Hindlimb muscle (tissue), 1 donor: Measurements from ENCODE around the gene RNF217. TPM values are rescaled to one million over a fixed set of nuclear protein-coding genes. Genes with fewer than 3 reads are reported as not detected.

ENCODE experiments used
- DNase-seq: peaks from one replicate; pipeline ENCODE4 v3.0.0-alpha.2; 2013
- polyA plus RNA-seq: library from polyadenylated mRNA; unstranded; fragments of 120-200 nt; gene quantifications from one replicate; pipeline ENCODE4 v1.2.1, GENCODE V29; 2013; ENCODE audit not compliant: insufficient read length

RNF217 gene
- polyA plus RNA-seq, 1 donor: 53.7 TPM

GRCh38 chr6:124990988-124991387 is 28.8 kb downstream of the RNF217 start:
- DNase-seq: no peak

GRCh38 chr6:124991764-124992295 is 29.6 kb downstream of the RNF217 start:
- DNase-seq: no peak

- no peak for DNase-seq
Observed at GRCh38 chr6:124993327-124993726, 31.1 kb downstream of the RNF217 start.

GRCh38 chr6:124994648-124995047 is 32.4 kb downstream of the RNF217 start:
- DNase-seq: no peak

GRCh38 chr6:124995131-124995530 is 32.9 kb downstream of the RNF217 start:
- DNase-seq: no peak

- no peak for DNase-seq
Observed at GRCh38 chr6:124995645-124996325, 33.5 kb downstream of the RNF217 start.

GRCh38 chr6:124996411-124996810 is 34.2 kb downstream of the RNF217 start:
- DNase-seq: no peak

- DNase-seq: no peak
Observed at GRCh38 chr6:124997196-124997875, 35.1 kb downstream of the RNF217 start.

- no peak for DNase-seq
Observed at GRCh38 chr6:124999105-124999764, 37.0 kb downstream of the RNF217 start.

- no peak for DNase-seq
Observed at GRCh38 chr6:125001684-125002405, 39.6 kb downstream of the RNF217 start.

- DNase-seq: no peak
Observed at GRCh38 chr6:125002406-125002741, 40.1 kb downstream of the RNF217 start.

- DNase-seq: no peak
Observed at GRCh38 chr6:125003070-125003469, 40.8 kb downstream of the RNF217 start.

GRCh38 chr6:125004198-125004597 is 42.0 kb downstream of the RNF217 start:
- DNase-seq: no peak

- no peak for DNase-seq
Observed at GRCh38 chr6:125004797-125005595, 42.8 kb downstream of the RNF217 start.

- no peak for DNase-seq
Observed at GRCh38 chr6:125008261-125008703, 46.0 kb downstream of the RNF217 start.

- no peak for DNase-seq
Observed at GRCh38 chr6:125008957-125009356, 46.7 kb downstream of the RNF217 start.

GRCh38 chr6:125009578-125009977 is 47.3 kb downstream of the RNF217 start:
- no peak for DNase-seq

GRCh38 chr6:125013938-125014660 is 51.9 kb downstream of the RNF217 start:
- no peak for DNase-seq

- no peak for DNase-seq
Observed at GRCh38 chr6:125014661-125014957, 52.4 kb downstream of the RNF217 start.

GRCh38 chr6:125015152-125015551 is 52.9 kb downstream of the RNF217 start:
- no peak for DNase-seq

GRCh38 chr6:125018136-125018535 is 55.9 kb downstream of the RNF217 start:
- DNase-seq: no peak

GRCh38 chr6:125019281-125019680 is 57.0 kb downstream of the RNF217 start:
- no peak for DNase-seq
